Vagina (tissue), 2 donors: ENCODE results near the gene LMAN2L. TPM values are rescaled to one million over a fixed set of nuclear protein-coding genes. Genes with fewer than 3 reads are reported as not detected.

Source experiments
- DNase-seq, 2 donors: peaks; one replicate each; pipeline ENCODE4 v3.0.0-alpha.2; 2017; ENCODE audit errors: extremely low spot score in 2 of 2
- H3K27ac ChIP-seq: fragments of 200-600 bp; sonication (generic); one replicate; pipeline ENCODE4 v1.5.1; 2019
- H3K27me3 ChIP-seq: fragments of 200-600 bp; sonication (generic); one replicate; pipeline ENCODE4 v1.5.1; 2019
- H3K36me3 ChIP-seq, 2 donors: fragments of 200-600 bp; sonication (generic); one replicate each; pipeline ENCODE4 v1.5.1; 2017 to 2019
- H3K4me1 ChIP-seq: fragments of 200-600 bp; sonication (generic); one replicate; pipeline ENCODE4 v1.5.1; 2019
- H3K4me3 ChIP-seq, 2 donors: fragments of 200-600 bp; sonication (generic); 1 replicate in 1 of 2; 2 replicates in 1 of 2; pipeline ENCODE4 v1.5.1; 2016 to 2019
- H3K9me3 ChIP-seq: fragments of 200-600 bp; sonication (generic); one replicate; pipeline ENCODE4 v1.5.1; 2019
- POLR2A ChIP-seq, 2 donors: fragments of 450-650 bp; IDR thresholded peaks; one replicate each; pipeline ENCODE4 v1.6.1; 2017; ENCODE audit warnings: antibody characterized with exemption in 2 of 2, mild to moderate bottlenecking in 2 of 2, moderate library complexity in 2 of 2
- POLR2AphosphoS5 ChIP-seq, 2 donors: sonication (generic); formaldehyde crosslinking; IDR thresholded peaks; one replicate each; pipeline ENCODE4 v1.9.0; 2017; ENCODE audit warnings: antibody characterized with exemption in 2 of 2, mild to moderate bottlenecking in 2 of 2, low read depth in 1 of 2; ENCODE audit not compliant: insufficient read depth in 1 of 2
- intact Hi-C: fragments of 100-400 bp; cut with DNase I; formaldehyde crosslinking; loops from one replicate; pipeline ENCODE4 v1.15.1; 2023
- total RNA-seq: library from RNA; depleted of rRNA; stranded (reverse); fragments of >200 nt; gene quantifications from one replicate; pipeline ENCODE4 v1.2.3, GENCODE V29; 2016
- TF ChIP-seq, protein P1 (sequence below), 3 experiments: fragments of 450-650 bp in 2 of 3; fragments of 200-600 bp in 1 of 3; sonication (generic) in 1 of 3; IDR thresholded peaks; one replicate each; pipeline ENCODE4 v1.5.1; 2017 to 2019; ENCODE audit warnings: antibody characterized with exemption in 3 of 3, mild to moderate bottlenecking in 2 of 3, moderate library complexity in 2 of 3

The LMAN2L gene
- total RNA-seq, 1 donor from 2014 or later: 13.0 TPM

DNA sequence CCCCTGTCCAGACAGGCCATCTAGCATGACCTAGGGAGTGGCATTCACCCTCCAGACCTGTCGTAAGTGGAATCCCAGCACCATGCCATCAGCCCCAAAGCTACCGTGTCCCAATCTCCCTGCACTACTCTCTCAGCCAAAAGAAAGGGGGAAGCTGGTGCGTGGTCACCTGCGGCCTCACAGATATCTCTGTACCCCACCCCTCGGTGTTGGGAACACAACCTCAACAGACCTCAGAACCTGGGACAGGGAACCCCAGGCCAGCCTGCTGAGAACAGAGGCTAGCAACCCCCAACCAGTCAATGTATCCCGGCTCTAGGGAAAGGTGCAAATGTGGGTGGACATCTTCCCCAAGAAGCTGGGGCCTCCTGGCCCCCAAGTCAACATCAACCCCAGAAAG, 38.2 kb downstream of the LMAN2L start:
- TF ChIP-seq, protein P1, sequence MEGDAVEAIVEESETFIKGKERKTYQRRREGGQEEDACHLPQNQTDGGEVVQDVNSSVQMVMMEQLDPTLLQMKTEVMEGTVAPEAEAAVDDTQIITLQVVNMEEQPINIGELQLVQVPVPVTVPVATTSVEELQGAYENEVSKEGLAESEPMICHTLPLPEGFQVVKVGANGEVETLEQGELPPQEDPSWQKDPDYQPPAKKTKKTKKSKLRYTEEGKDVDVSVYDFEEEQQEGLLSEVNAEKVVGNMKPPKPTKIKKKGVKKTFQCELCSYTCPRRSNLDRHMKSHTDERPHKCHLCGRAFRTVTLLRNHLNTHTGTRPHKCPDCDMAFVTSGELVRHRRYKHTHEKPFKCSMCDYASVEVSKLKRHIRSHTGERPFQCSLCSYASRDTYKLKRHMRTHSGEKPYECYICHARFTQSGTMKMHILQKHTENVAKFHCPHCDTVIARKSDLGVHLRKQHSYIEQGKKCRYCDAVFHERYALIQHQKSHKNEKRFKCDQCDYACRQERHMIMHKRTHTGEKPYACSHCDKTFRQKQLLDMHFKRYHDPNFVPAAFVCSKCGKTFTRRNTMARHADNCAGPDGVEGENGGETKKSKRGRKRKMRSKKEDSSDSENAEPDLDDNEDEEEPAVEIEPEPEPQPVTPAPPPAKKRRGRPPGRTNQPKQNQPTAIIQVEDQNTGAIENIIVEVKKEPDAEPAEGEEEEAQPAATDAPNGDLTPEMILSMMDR (IDR thresholded peaks at IDR 0.05): no peak
- TF ChIP-seq POLR2AphosphoS5 (IDR thresholded peaks at IDR 0.05; ENCODE audit: insufficient read depth in 1 of 2, low read depth in 1 of 2) (no peak), POLR2A (IDR thresholded peaks at IDR 0.05) (no peak)
- Histone ChIP-seq H3K4me3 (no peak overlapping the region), H3K27ac (no peak overlapping the region), H3K36me3 (peaks cover 0 to 14% of the 10 kb centered on the region in 2 donors), H3K27me3 (no peaks in the 10 kb centered on the region), H3K4me1 (no peaks in the 10 kb centered on the region), H3K9me3 (no peaks in the 10 kb centered on the region)
- DNase-seq: no peak
- intact Hi-C loops: no loop called here

DNA sequence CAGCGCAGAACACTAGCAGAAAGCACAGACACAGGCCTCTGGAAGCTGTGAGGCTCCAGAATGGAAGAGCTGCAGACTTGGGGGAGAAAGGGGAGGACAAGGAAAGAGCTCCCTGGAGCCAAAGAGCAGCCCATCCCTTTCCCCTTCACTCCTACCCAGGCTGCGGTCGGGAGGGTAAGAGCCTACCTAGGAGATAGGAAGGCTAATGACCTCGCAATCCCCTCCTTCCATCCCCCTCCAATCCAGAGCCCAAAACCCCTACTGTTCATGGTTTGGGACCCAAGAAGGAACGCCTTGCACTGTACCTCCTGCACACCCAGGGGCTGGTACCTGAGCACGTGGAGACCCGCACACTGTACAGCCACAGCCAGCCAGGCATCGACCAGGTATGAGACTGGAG, 39.8 kb downstream of the LMAN2L start:
- no peak for TF ChIP-seq POLR2A (IDR thresholded peaks at IDR 0.05)
- TF ChIP-seq POLR2AphosphoS5 (IDR thresholded peaks at IDR 0.05; ENCODE audit: insufficient read depth in 1 of 2, low read depth in 1 of 2): no peak
- TF ChIP-seq, protein P1 (IDR thresholded peaks at IDR 0.05): no peak
- intact Hi-C loops: no loop called here
- H3K27ac ChIP-seq: no peak overlapping the region
- H3K36me3 ChIP-seq: no peaks in the 10 kb centered on the region
- H3K9me3 ChIP-seq: no peaks in the 10 kb centered on the region
- H3K27me3 ChIP-seq: no peaks in the 10 kb centered on the region
- no peak for DNase-seq
- no peak overlapping the region for H3K4me3 ChIP-seq
- no peaks in the 10 kb centered on the region for H3K4me1 ChIP-seq

DNA sequence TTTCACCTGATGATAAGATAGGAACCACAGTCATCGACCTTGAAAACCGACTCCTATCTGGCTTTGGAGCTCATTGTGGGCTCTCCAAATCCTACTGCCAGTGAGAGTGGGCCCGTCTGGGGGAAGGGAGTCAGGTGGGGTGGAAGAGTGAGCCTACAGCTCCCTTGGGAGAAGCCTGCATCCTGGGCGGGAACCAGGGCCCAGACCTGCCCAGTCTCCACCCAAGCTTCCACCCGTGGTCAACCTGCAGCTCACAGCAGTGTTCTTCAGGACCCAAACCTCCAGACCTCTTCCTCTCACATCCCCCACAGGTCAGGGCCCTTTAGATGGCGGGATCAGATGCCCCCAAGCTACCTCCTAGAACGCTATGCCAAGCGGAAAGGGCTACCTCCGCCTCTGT, 40.2 kb downstream of the LMAN2L start:
- no peak overlapping the region for H3K4me3 ChIP-seq
- no peaks in the 10 kb centered on the region for H3K9me3 ChIP-seq
- H3K27ac ChIP-seq: no peak overlapping the region
- H3K4me1 ChIP-seq: no peaks in the 10 kb centered on the region
- TF ChIP-seq POLR2AphosphoS5 (IDR thresholded peaks at IDR 0.05; ENCODE audit: insufficient read depth in 1 of 2, low read depth in 1 of 2) (no peak), POLR2A (IDR thresholded peaks at IDR 0.05) (no peak)
- TF ChIP-seq, protein P1 (IDR thresholded peaks at IDR 0.05): no peak
- no peak for DNase-seq
- intact Hi-C loops: no loop called here
- H3K27me3 ChIP-seq: no peaks in the 10 kb centered on the region
- H3K36me3 ChIP-seq: no peaks in the 10 kb centered on the region

DNA sequence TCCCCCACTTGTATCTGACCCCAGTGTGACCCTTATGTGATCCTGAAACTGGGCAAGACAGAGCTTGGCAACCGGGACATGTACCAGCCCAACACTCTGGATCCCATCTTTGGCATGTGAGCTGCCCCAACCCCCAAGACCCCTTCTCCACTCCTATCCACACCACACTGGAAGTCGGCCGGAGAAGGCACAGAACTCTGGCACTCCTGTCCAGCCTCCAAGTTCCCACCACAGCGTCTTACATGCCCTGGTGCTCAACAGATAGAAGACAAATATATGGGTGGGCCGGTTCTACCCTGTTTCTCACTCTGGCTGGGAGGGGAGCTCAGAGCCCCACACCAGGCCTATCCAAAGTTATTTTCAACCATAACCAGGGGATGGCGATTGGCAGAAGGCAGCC, 40.8 kb downstream of the LMAN2L start:
- Histone ChIP-seq H3K36me3 (no peaks in the 10 kb centered on the region), H3K9me3 (no peaks in the 10 kb centered on the region), H3K27ac (no peak overlapping the region), H3K27me3 (no peaks in the 10 kb centered on the region), H3K4me3 (no peak overlapping the region), H3K4me1 (no peaks in the 10 kb centered on the region)
- TF ChIP-seq POLR2A (IDR thresholded peaks at IDR 0.05) (no peak), POLR2AphosphoS5 (IDR thresholded peaks at IDR 0.05; ENCODE audit: insufficient read depth in 1 of 2, low read depth in 1 of 2) (no peak)
- TF ChIP-seq, protein P1 (IDR thresholded peaks at IDR 0.05): no peak
- intact Hi-C loops: no loop called here
- DNase-seq: no peak

DNA sequence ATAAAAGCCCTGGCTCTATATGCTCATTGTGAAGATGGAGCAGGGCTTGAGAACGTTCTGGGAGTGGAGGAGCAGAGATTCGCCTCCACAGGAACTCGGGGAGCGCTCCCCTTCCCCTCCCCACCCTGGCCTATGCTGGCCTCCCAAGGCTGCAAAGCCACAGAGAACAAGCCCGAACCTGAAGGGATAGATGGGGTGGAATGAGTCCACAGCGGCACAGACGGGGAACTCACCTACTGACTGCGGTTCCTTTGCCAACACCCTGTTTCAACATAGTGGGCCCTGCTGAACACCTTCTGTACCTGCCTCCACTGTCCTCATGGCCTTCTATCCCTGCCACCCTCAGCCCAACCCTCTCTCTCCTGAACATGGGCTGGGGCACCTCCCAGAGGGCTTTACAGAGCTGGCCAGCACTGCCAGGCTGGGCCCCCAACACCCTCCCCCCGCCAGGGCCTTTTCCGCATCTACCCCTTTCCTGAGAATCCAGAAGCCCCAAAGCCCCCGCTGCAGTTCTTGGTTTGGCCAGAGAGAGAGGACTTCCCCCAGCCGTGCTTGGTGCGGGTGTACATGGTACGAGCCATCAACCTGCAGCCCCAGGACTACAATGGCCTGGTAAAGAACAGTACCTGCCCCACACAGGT, 41.5 kb downstream of the LMAN2L start:
- intact Hi-C loops: no loop called here
- TF ChIP-seq POLR2AphosphoS5 (IDR thresholded peaks at IDR 0.05; ENCODE audit: insufficient read depth in 1 of 2, low read depth in 1 of 2) (no peak), POLR2A (IDR thresholded peaks at IDR 0.05) (no peak)
- TF ChIP-seq, protein P1 (IDR thresholded peaks at IDR 0.05): no peak
- H3K27ac ChIP-seq: no peak overlapping the region
- no peaks in the 10 kb centered on the region for H3K36me3 ChIP-seq
- H3K4me1 ChIP-seq: no peaks in the 10 kb centered on the region
- H3K27me3 ChIP-seq: no peaks in the 10 kb centered on the region
- DNase-seq: no peak
- H3K9me3 ChIP-seq: no peaks in the 10 kb centered on the region
- no peak overlapping the region for H3K4me3 ChIP-seq
